ENCODE results near the gene C14orf93.

- TF ChIP-seq POLR2A (IDR thresholded peaks at IDR 0.05) (no peak), CTCF (IDR thresholded peaks at IDR 0.05) (no peak)
These were observed 29.3 kb downstream of the C14orf93 start for GRCh38 chr14:22980672-22981089.

Measured in uterus (tissue), 2 donors.